Measurements from ENCODE around the gene DAB2. TPM values are rescaled to one million over a fixed set of nuclear protein-coding genes. Genes with fewer than 3 reads are reported as not detected.

The DAB2 gene
- total and polyA plus RNA-seq, 2 donors (not counting 1 experiment from before 2014, with no cell fraction given) = 0.03 to 0.47 TPM

DNA sequence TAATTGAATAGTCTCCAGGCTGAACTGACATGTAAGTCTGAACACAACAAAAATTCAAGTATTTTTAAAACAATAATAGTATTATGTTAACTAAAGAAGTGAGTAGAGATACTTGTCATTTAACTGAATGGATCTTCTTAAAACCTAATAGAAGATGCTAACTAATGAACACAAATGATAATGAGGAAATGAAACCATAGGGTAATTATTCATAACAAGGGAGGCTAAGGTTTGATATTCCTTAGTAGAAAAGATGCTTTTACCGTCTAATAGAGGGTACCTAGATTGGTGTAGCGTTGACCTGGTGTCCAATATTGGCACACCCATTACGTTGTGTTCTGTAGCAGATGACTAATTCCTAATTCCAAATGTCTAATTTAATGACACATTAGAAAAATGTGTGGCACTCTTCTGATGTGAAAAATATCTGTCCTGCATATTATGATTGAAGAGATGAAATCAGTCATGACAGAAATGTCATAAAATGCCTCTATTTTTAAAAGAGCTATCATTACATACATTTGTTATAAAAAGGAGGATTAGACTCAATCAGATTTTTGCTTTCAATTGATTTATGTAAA lies 14.9 kb upstream of the DAB2 start:
- Histone ChIP-seq H3K4me3 (ENCODE audit: control extremely low read depth in 1 of 5, extremely low read depth in 1 of 5, insufficient read depth in 1 of 5, low read depth in 2 of 5, low read length in 4 of 5) (no peak overlapping the region), H3K36me3 (replicated peaks in 1 of 2; ENCODE audit: control extremely low read depth in 1 of 2, control insufficient read depth in 1 of 2, extremely low read depth in 1 of 2, insufficient read depth in 2 of 2, low read length in 1 of 2) (no peaks in the 10 kb centered on the region), H3K4me1 (ENCODE audit: control insufficient read depth in 2 of 2, insufficient read depth in 2 of 2, low read length in 2 of 2) (no peaks in the 10 kb centered on the region), H3K9me3 (ENCODE audit: control extremely low read depth in 1 of 3, control insufficient read depth in 2 of 3, insufficient read depth in 1 of 3, low read length in 2 of 3) (no peaks in the 10 kb centered on the region), H2AFZ (ENCODE audit: insufficient read depth, low read depth, low read length, poor library complexity, severe bottlenecking) (no peak overlapping the region), H3K9ac (ENCODE audit: low read length) (no peak overlapping the region), H4K20me1 (ENCODE audit: control insufficient read depth, insufficient read depth, low read length, poor library complexity, severe bottlenecking) (no peaks in the 10 kb centered on the region), H3K27me3 (replicated peaks in 1 of 4; ENCODE audit: control extremely low read depth in 1 of 4, control insufficient read depth in 3 of 4, insufficient read depth in 4 of 4, low read length in 3 of 4) (no peaks in the 10 kb centered on the region), H3K27ac (ENCODE audit: low read length in 2 of 2) (no peak overlapping the region), H3K4me2 (replicated peaks; ENCODE audit: low read depth, low read length, poor library complexity, severe bottlenecking) (no peak overlapping the region), H3K79me2 (ENCODE audit: control insufficient read depth, insufficient read depth, low read length) (no peaks in the 10 kb centered on the region)
- Mint-ChIP-seq H3K4me1 (no peaks in the 10 kb centered on the region), H3K27ac (no peak overlapping the region), H3K27me3 (peaks cover 6% of the 10 kb centered on the region), H3K4me3 (no peak overlapping the region), H3K9me3 (ENCODE audit: insufficient read depth) (no peaks in the 10 kb centered on the region)
- ATAC-seq (ENCODE audit: low read depth) = no peak
- intact Hi-C loops (cut with micrococcal nuclease) = no loop called here
- POLR2A ChIA-PET = no interaction called here
- DNase-seq = no peak
- CTCF ChIA-PET = no interaction called here
- WGBS (ENCODE audit: insufficient coverage) = no CpG with 5 or more reads among the region's 3 CpGs
- TF ChIP-seq, protein P1, sequence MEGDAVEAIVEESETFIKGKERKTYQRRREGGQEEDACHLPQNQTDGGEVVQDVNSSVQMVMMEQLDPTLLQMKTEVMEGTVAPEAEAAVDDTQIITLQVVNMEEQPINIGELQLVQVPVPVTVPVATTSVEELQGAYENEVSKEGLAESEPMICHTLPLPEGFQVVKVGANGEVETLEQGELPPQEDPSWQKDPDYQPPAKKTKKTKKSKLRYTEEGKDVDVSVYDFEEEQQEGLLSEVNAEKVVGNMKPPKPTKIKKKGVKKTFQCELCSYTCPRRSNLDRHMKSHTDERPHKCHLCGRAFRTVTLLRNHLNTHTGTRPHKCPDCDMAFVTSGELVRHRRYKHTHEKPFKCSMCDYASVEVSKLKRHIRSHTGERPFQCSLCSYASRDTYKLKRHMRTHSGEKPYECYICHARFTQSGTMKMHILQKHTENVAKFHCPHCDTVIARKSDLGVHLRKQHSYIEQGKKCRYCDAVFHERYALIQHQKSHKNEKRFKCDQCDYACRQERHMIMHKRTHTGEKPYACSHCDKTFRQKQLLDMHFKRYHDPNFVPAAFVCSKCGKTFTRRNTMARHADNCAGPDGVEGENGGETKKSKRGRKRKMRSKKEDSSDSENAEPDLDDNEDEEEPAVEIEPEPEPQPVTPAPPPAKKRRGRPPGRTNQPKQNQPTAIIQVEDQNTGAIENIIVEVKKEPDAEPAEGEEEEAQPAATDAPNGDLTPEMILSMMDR (IDR thresholded peaks at IDR 0.05) = no peak
- TF ChIP-seq EZH2 (IDR thresholded peaks at IDR 0.05; ENCODE audit: borderline replicate concordance, insufficient read depth, low read depth, low read length, poor library complexity, severe bottlenecking) = no peak

DNA sequence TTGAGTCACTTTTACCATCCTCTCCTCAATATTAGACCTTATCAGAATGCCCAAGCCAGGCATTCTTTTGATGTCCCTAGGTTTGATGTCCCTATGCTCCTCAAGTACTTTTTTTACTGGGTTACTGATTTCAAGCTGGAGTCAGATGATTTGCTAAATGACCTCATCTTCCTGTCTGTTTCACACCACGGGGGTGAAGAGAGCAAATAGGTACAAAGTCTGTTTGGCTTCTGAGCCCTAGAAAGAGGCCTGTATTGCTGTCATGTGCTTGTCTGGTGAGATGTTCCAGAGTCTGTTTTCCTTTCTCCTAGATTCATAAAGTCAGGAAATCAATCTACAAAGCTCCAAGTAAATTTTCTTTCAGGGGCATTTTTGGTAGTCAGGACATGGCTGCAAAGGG lies 12.7 kb upstream of the DAB2 start:
- Histone ChIP-seq H3K4me2 (replicated peaks; ENCODE audit: low read depth, low read length, poor library complexity, severe bottlenecking) (no peak overlapping the region), H3K9me3 (ENCODE audit: control extremely low read depth in 1 of 3, control insufficient read depth in 2 of 3, insufficient read depth in 1 of 3, low read length in 2 of 3) (no peaks in the 10 kb centered on the region), H3K36me3 (replicated peaks in 1 of 2; ENCODE audit: control extremely low read depth in 1 of 2, control insufficient read depth in 1 of 2, extremely low read depth in 1 of 2, insufficient read depth in 2 of 2, low read length in 1 of 2) (no peaks in the 10 kb centered on the region), H3K9ac (ENCODE audit: low read length) (no peak overlapping the region), H3K27ac (ENCODE audit: low read length in 2 of 2) (no peak overlapping the region), H4K20me1 (ENCODE audit: control insufficient read depth, insufficient read depth, low read length, poor library complexity, severe bottlenecking) (no peaks in the 10 kb centered on the region), H3K4me3 (ENCODE audit: control extremely low read depth in 1 of 5, extremely low read depth in 1 of 5, insufficient read depth in 1 of 5, low read depth in 2 of 5, low read length in 4 of 5) (no peak overlapping the region), H3K27me3 (replicated peaks in 1 of 4; ENCODE audit: control extremely low read depth in 1 of 4, control insufficient read depth in 3 of 4, insufficient read depth in 4 of 4, low read length in 3 of 4) (no peaks in the 10 kb centered on the region), H3K79me2 (ENCODE audit: control insufficient read depth, insufficient read depth, low read length) (no peaks in the 10 kb centered on the region), H3K4me1 (ENCODE audit: control insufficient read depth in 2 of 2, insufficient read depth in 2 of 2, low read length in 2 of 2) (no peaks in the 10 kb centered on the region), H2AFZ (ENCODE audit: insufficient read depth, low read depth, low read length, poor library complexity, severe bottlenecking) (no peak overlapping the region)
- WGBS (ENCODE audit: insufficient coverage) = no CpG with 5 or more reads among the region's 1 CpG
- TF ChIP-seq, protein P1 (IDR thresholded peaks at IDR 0.05) = no peak
- TF ChIP-seq EZH2 (IDR thresholded peaks at IDR 0.05; ENCODE audit: borderline replicate concordance, insufficient read depth, low read depth, low read length, poor library complexity, severe bottlenecking) = no peak
- intact Hi-C loops (cut with micrococcal nuclease) = no loop called here
- POLR2A ChIA-PET = no interaction called here
- CTCF ChIA-PET = no interaction called here
- Mint-ChIP-seq H3K9me3 (ENCODE audit: insufficient read depth) (no peaks in the 10 kb centered on the region), H3K4me1 (no peaks in the 10 kb centered on the region), H3K27me3 (peaks cover 4% of the 10 kb centered on the region), H3K27ac (no peak overlapping the region), H3K4me3 (no peak overlapping the region)
- DNase-seq (no peak), ATAC-seq (ENCODE audit: low read depth) (no peak)
